IPS-18c (cell line): Measurements from ENCODE around the gene SNRPD2.

ENCODE experiments used
- H3K4me3 ChIP-seq: 2 replicates; pipeline ENCODE4 v1.7.0; 2013; ENCODE audit warnings: low read depth, mild to moderate bottlenecking, low read length, moderate library complexity; ENCODE audit not compliant: insufficient read depth
- H3K9me3 ChIP-seq: one replicate; pipeline ENCODE4 v1.6.1; 2013; ENCODE audit warnings: mild to moderate bottlenecking, low read length, moderate library complexity; ENCODE audit not compliant: control insufficient read depth, insufficient read depth

Gene SNRPD2

DNA sequence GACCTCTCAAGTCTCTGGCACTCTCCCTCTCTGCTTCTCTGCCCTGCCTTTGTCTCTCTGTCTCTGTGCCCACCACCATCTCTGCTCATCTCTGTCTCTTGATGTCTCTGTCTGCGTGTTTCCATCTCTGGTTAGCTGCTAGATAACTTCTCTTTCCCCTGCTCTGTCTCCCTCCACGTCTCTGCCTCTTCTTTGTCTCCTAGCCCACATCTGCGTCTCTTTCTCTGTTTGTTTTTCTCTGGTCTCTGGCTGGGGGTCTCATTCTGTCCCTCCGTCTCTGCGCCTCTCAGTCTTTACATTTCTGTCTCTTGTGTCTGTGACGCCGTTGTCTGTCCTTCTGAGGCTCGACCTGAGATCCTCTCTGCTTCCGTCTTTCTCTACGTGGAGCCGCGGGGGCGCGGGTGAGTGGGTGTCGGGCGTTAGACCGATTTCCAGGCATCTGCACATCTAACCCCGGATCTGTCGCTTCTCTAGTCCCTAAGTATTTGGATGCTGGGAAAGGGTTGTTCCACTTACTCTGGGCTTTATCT is 23.3 kb downstream of the SNRPD2 start:
- H3K4me3 ChIP-seq = peak overlapping the region; percentile 49
- H3K9me3 ChIP-seq = no peaks in the 10 kb centered on the region

DNA sequence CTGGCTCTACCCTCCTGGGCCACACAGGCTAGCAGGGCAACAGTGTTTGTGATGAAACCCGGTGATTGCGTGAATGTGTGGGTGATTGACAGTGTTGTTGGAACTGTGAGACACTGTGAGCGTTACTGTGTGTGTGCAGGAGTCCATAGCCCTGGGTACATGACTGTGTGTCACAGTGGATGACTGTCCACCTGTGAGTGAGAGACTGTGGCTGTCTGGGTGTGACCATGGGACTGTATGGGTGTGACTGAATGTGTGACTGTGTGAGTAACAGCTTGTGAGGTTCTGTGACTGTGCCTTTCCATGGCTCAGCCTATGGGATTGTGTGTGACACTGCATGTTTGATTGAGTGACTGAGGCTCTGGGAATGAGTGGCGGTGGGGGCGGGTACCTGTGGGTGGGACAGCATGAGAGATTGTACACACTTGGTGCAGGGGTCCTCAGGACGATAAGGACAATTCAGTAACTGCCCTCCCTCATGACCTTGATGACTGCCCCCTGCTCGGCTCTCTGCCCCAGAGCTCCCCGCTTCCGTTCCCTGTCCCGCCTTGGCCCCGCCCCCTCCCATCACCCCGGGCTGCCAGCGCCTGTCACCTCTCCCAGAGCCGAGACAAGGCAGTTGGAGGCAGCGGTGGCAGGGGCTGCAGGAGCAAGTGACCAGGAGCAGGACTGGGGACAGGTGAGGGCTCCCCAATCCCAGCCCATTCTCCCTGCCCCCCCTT is 24.0 kb downstream of the SNRPD2 start, which contains the start of gene GIPR:
Gene GIPR (plus strand): TSS at position 602 of the 722 bp plus-strand sequence. CDS start 1,300 bp downstream, outside the sequence.
- H3K4me3 ChIP-seq = peak within 1 kb of the TSS; percentile 49
- no peaks in the 10 kb centered on the region for H3K9me3 ChIP-seq

DNA sequence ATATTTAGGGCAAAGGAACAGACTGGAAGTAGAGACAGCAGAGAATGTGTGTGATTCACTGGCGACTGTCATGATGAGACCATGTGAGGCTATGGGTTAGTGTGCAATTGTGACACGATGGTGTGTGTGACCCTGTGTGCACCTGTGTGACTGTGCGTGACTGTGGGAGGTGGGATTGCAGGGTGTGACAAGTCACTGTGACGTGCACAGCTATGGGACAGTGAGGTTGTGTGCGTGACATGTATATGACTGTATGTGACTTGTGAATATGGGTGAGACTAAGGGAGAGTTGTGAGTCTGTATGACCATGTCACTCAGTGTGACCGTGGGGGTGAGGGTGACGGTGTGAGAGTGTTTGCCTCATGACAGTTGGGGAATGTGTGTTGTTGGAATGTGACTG is 27.2 kb downstream of the SNRPD2 start:
- Histone ChIP-seq H3K4me3 (no peak overlapping the region), H3K9me3 (no peaks in the 10 kb centered on the region)

DNA sequence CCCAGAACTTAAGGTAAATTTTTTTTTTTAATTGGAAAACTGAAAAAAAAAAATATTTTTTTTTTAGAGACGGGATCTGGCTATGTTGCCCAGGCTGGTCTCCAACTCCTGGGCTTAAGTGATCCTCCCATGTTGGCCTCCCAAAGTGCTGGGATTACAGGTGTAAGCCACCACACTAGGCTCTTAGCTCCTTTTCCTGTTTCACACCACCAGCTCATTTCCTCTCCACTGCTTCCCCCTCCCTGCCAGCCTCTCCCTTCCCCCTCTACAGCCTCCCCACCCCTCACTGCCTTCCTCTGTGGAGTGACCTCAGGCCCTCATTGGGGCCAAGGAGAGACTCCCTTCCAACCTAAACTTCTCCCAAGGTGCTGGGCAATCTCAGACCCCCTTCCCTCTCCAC is 28.0 kb downstream of the SNRPD2 start:
- Histone ChIP-seq H3K4me3 (no peak overlapping the region), H3K9me3 (peaks cover 2% of the 10 kb centered on the region)

DNA sequence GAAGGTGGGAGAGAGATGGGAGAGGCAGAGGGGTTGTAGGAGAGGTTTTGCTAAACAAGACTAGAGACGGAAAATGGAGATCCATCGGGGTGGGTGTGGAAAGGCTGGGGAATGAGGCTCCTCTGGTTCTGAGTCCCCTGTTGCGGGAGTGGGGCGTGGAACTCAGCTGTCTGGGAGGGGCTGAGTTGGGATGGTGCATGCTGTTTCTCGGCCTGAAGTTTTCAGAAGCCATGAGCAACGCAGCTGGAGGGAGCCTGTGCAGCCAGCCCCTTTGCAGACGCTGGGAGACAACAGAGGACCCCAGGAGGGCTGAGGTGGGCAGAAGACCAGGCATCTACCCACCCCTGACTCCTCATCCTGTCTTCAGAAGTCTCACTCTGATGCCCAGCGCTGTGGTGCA is 31.1 kb downstream of the SNRPD2 start:
- Histone ChIP-seq H3K9me3 (peaks cover 2% of the 10 kb centered on the region), H3K4me3 (no peak overlapping the region)

DNA sequence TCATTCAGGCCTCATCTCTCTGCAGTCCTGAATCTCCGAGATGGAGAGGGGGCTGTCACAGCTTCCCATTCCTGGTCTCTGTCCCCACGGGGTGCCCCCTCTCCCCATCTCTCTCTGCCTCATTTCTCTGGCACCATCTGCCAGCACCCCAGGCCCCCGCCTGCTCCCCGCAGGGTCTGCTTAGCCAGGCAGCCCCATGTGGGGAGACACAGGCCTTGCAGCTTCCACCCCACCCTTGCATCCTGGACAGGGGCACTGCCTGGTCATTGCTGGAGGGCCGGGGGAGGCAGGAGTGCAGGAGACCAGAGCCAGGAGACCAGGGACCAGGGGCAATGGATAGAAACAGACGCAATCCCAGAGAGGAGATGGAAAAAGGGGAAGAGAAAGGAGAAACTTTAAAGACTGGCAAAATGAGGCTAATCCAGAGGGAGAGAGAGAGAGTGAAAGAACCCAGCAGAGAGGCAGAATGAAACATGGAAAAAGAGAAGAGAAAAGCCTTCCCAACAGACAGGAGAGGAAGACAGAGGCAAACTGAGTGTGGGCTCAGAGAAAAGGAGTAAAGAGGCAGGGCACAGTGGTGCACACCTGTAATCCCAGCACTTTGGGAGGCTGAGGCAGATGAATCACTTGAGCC is 32.5 kb downstream of the SNRPD2 start:
- no peak overlapping the region for H3K4me3 ChIP-seq

DNA sequence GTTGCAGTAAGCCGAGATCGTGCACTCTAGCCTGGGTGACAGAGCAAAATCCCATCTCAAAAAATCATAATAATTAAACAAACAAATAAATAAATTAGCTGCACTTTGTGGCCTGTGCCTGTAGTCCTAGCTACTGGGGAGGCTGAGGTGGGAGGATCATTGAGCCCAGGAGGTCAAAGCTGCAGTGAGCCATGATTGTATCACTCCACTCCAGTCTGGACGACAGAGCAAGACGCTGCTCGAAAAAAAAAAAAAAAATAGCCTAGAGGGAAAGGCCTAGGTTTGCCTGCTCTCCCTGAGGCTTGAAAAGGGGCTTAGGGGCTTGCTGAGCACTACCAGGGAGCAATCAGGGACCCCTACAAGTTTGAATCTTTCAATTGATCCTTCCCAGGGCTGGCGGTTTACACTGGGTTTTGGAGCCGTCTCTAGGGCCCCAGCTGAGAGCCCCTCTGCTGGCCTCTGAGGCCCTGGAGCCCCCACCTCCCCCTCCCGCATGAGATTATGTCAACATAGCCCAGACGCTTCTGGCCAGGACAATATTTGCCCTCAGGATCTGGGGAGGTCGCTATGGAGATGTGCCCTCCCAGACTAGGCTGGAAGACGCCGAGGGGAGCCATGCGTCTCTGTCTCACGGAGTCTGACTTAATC is 34.1 kb downstream of the SNRPD2 start:
- no peak overlapping the region for H3K4me3 ChIP-seq
- H3K9me3 ChIP-seq = peaks cover 2% of the 10 kb centered on the region

More for the DNA sequence above, 32.5 kb downstream of the SNRPD2 start:
- H3K9me3 ChIP-seq = peaks cover 2% of the 10 kb centered on the region

DNA sequence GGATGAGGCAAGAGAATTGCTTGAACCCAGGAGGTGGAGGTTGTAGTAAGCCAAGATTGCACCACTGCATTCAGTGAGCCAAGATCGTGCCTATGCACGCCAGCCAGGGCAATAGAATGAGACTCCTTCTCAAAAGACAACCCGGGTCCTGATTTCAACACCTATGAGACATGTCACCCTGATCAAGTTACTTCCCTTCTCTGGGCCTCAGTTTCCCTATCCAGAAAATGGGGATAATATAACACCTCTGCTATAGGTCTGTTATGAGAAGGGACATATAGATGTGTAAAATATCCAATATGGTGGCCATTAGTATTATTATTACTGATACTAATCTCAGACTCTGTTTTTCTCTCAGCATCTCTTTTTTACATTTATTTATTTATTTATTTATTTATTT is 36.7 kb downstream of the SNRPD2 start:
- no peak overlapping the region for H3K4me3 ChIP-seq
- peaks cover 2% of the 10 kb centered on the region for H3K9me3 ChIP-seq

DNA sequence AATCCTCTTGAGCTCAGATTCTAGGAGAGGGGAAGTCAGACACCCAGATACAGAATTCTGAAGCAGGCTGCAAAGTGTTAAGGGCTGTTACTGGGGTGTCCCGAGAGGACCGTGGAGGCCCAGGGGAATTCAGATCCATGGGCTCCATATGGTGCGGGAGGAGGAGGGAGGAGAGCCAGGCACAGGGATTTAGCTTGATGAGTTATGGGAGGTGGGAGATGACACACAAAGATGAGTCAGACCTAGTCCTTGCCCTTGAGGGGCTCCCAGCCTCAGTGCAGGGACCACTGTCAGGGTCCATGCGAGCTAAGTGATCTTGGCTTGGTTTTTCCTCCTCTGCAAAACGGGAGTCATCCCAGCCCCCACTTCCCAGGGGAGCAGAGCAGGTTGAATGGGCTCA is 38.1 kb downstream of the SNRPD2 start:
- Histone ChIP-seq H3K4me3 (no peak overlapping the region), H3K9me3 (no peaks in the 10 kb centered on the region)

DNA sequence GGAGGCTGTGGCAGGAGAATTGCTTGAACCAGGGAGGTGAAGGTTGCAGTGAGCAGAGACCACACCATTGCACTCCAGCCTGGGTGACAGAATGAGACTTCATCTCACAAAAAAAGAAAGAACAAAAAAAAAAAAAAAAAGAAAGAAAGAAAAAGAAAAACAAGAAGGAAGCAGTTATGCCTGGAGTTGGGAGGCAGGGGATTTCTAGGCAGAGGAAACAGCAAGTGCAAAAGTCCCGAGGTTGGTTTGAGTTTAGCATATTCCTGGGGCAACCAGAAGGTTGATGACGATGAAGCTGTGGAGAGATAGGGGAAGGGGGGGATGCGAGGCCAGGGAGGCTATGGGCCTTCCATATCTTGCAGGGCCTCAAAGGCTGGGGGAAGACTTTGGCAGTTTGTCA is 41.0 kb downstream of the SNRPD2 start:
- Histone ChIP-seq H3K4me3 (no peak overlapping the region), H3K9me3 (no peaks in the 10 kb centered on the region)

DNA sequence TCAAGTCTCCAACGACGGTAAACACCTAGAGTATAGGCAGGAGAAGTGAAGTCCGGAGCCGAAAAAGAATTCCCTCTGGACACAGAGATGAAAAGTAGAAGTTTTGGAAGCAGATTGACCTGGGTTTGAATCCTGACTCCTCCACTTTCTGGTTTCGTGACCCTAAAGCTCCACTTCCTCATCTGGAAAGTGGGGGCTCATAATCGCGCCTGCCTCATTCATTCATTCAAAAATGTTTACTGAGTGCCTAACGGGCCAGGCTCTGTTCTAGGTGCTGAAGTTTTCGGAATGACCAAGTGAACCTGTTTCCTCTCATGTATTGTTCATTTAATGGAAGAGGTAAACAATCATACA is 45.4 kb downstream of the SNRPD2 start:
- H3K4me3 ChIP-seq = peak overlapping the region; percentile 48; the same call in 1 of the 2 replicates

DNA sequence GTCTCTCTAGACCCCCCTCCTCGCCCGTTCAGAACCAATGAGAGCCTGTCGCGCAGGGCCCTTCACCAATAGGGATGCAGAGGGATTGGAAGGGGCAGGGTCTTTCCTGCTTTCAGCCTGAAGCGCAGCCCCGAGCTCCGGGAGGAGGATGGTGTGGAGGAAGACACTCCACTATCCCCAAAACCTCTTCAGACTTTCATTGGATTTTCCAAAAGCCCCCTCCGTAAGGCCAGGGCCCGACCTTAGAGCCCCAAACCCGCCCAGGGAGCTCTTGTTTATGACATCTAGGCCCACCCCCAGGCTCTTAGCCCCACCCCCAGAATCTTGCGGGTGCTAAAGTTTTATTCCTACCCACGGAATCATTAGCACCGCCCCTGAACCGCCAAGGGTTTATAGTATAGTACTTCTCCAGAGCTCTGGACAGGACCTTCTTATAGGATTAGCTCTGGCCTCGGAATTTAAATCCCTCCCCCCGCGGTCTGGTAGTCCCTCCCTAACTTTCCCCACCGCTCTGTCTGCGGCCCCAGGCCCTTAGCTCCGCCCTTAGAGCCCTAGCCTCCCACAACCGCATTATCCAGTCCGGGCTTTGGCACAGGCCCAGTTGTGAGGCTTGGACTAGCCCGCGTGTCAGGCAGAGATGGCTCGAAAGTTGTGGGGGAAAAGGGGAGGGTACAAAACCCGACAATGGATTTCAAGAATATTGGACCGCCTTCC is 46.0 kb downstream of the SNRPD2 start:
- no peaks in the 10 kb centered on the region for H3K9me3 ChIP-seq
- peak overlapping the region; percentile 48 for H3K4me3 ChIP-seq

More for the DNA sequence above, 45.4 kb downstream of the SNRPD2 start:
- H3K9me3 ChIP-seq = no peaks in the 10 kb centered on the region

DNA sequence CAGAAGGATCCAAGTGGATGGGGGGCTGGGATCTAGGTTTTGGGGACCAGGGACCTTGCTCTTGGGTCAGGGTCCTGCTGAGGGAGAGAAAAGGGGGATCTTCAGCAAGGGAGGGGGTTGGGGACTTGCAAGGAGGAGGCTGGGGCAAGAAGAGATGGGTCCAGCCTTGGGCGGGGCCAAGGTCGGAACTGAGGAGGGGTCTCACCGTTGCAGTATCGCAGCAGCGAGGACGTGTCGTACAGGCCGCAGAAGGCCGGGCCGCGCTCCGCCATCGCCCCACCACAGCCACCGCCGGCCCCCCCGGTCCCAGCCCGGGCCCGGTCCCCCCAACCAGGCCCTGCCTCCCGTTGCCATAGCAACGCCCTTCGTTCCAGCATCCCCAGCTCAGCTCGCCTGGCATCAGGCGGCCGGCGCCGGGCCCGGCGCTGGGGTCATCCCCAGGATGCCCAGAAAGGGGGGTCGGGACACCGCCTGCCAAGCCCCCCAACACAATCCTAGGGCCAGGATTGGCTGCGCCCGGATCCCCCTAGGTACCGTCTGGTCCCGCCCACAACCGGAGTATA is 46.6 kb downstream of the SNRPD2 start:
- peak overlapping the region; percentile 48; the same call in 1 of the 2 replicates for H3K4me3 ChIP-seq

DNA sequence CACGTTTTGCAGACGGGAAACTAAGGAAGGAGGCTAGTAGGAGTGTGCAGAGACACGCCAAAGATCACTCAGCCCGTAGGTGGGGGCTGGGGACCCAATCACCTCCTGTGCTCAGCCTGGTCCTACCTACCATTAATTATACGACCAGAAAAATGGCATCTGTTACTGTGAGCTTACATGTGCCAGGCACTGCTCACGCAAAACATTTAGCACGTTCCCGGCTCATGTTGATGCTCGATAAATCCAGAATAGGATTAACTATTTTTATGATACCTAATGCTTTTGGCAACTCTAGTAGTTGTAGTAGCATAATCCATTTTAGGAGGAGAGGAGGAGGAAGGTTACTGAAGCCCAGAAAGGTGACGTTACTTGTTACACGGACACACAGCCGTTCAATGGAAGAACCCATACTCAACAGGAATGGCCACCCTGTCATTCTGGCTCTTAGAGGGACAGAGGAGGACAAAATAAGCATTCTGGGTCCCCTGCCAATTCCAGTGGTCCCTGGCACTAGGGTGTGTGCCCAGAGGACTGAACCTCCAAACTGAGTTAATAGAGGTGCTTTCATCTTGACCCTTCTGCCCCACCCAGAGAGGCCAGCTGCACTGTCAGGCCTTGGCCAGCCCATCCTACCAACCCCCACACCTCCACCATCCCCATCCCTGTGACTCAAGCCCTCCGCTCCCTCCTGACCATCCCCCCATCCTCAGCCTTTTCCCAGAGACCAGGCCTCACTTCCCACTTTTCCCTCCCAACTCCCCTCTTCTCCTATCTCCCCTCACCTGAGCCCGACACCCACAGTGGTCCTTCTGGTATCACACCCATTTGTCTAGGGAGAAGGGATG is 47.6 kb downstream of the SNRPD2 start:
- Histone ChIP-seq H3K9me3 (no peaks in the 10 kb centered on the region), H3K4me3 (peak overlapping the region; percentile 84)

More for the DNA sequence above, 46.6 kb downstream of the SNRPD2 start:
- H3K9me3 ChIP-seq = no peaks in the 10 kb centered on the region

DNA sequence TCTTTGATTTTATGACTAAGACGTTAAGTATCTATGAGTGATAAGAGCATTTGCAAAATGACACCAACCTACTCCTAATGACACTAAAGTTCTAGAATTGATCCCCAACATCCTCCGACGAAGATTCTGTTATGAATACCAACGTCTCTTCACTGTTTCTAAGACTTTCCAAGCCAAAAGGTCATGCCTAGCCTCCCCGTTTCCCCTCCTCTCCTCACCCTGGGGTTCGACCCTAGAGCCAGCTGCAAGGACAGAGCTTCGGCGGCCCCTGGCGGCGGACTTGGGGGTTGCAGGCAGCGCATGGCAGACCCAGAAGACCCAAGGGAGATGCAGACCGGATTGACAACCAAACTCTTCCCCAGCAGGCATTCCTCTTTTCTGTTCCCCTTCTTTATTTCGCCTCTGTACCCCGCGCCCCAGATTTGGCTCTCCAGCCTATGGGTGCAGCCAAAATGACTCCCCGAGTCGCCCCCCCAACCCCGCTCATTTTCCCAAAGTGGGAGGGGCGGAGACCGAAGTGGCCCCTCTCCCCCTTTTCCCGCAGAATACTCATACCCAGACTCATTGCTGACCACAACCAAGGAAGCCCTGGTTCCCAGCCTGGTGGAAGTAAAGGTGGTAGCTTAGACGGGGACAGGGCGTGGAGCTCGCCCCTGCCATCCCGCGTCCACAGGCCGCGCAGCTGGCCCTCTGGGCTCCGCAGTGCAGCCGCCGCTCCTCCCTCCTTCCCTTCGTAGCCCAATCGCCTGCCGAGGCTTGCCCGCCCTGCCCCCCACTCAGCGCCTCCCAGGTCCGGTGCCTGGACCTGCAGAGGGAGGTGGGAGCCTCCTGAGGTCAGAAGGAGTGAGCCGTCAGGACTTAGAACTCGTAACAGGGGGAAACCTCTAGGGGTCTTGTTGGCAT is 48.5 kb downstream of the SNRPD2 start:
- no peaks in the 10 kb centered on the region for H3K9me3 ChIP-seq
- H3K4me3 ChIP-seq = peak overlapping the region; percentile 84
